Measurements from ENCODE around the gene FRMPD1.
"Not testable (repeated sequence)": the region's sequence is repeated elsewhere in the genome, so short reads cannot be mapped to it uniquely, and the experiment has no call there.

Gene FRMPD1

DNA sequence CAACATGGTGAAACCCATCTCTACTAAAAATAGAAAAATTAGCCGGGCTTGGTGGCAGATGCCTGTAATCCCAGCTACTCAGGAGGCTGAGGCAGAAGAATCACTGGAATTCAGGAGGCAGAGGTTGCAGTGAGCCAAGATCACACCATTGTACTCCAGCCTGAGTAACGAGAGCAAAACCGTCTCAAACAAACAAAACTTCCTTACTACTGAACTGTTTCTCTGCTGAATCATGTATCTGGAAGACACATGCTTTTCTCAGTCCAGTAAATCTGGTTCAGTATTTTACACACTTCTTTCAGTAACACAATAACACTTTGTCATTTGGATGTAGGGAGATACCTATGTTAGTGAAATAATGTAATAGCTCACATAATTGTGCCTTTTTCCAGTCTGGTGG, 110.8 kb downstream of the FRMPD1 start:
- DNase-seq (ENCODE audit: insufficient read length) (no peak), FAIRE-seq (no peak)
- TF ChIP-seq TAF1 (IDR thresholded peaks at IDR 0.05; ENCODE audit: borderline replicate concordance, low read depth, low read length): no peak
- no peak for TF ChIP-seq POLR2A (IDR thresholded peaks at IDR 0.05; ENCODE audit: low read depth, low read length)

DNA sequence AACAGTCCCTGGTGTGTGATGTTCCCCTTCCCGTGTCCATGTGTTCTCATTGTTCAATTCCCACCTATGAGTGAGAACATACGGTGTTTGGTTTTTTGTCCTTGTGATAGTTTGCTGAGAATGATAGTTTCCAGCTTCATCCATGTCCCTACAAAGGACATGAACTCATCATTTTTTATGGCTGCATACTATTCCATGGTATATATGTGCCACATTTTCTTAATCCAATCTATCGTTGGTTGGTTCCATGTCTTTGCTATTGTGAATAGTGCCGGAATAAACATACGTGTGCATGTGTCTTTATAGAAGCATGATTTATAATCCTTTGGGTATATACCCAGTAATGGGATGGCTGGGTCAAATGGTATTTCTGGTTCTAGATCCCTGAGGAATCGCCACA, 114.5 kb downstream of the FRMPD1 start:
- FAIRE-seq; DNase-seq (ENCODE audit: insufficient read length): not testable (repeated sequence)

DNA sequence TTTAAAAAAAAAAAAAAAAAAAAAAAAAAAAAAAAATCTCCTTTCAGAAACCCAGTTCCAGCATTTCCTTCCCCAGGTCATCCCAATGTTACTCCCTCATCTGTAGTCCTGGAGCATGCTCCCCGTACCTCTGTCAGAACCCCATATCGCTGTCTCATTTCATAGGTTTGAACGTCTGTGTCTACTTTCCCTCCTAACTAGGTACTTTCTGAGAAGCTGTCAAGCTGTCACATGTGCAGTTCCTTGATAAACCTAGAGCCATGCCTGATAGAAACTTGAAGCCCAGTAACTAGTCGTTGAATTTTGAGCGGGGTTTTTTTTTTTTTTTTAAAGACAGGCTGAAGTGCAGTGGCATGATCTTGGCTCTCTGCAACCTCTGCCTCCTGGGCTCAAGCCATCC, 118.6 kb downstream of the FRMPD1 start:
- DNase-seq (ENCODE audit: insufficient read length) (no peak), FAIRE-seq (no peak)
- TF ChIP-seq POLR2AphosphoS5 (IDR thresholded peaks at IDR 0.05; ENCODE audit: low read depth, low read length): no peak
- TF ChIP-seq POLR2A (IDR thresholded peaks at IDR 0.05; ENCODE audit: low read depth, low read length): no peak
- TF ChIP-seq TAF1 (IDR thresholded peaks at IDR 0.05; ENCODE audit: borderline replicate concordance, low read depth, low read length): no peak

DNA sequence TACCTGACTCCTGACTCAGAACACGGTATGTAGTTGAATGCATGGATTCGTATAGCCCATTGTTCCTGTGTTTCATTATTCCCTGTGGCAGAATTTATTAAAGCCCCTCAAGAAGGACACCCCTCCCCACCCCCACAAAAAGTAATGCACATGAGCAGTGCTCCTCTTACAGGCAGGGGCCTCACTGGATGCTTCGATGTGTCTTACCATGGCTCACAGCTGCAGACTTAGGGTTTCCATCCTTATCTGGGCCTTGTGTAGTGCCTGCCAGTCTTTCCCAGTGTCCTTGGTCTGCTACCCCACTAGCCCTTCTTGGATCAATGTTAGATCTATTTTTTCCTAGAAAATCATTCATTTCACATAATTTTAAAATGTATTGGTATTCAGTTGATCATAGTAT, 119.2 kb downstream of the FRMPD1 start:
- TF ChIP-seq POLR2A (IDR thresholded peaks at IDR 0.05; ENCODE audit: low read depth, low read length) (no peak), TAF1 (IDR thresholded peaks at IDR 0.05; ENCODE audit: borderline replicate concordance, low read depth, low read length) (no peak), POLR2AphosphoS5 (IDR thresholded peaks at IDR 0.05; ENCODE audit: low read depth, low read length) (no peak)
- DNase-seq (ENCODE audit: insufficient read length) (no peak), FAIRE-seq (no peak)

- FAIRE-seq: no peak
- TF ChIP-seq POLR2A (IDR thresholded peaks at IDR 0.05; ENCODE audit: low read depth, low read length) (peak; percentile 33; the same call in 1 of the 2 replicates), POLR2AphosphoS5 (IDR thresholded peaks at IDR 0.05; ENCODE audit: low read depth, low read length) (peak; percentile 42; the same call in 1 of the 2 replicates), TAF1 (IDR thresholded peaks at IDR 0.05; ENCODE audit: borderline replicate concordance, low read depth, low read length) (no peak)
- DNase-seq (ENCODE audit: insufficient read length): no peak
Observed at GRCh38 chr9:37775216-37775919, 124.6 kb downstream of the FRMPD1 start.

GRCh38 chr9:37776328-37776727, 125.6 kb downstream of the FRMPD1 start:
- no peak for DNase-seq (ENCODE audit: insufficient read length)
- no peak for FAIRE-seq
- TF ChIP-seq POLR2AphosphoS5 (IDR thresholded peaks at IDR 0.05; ENCODE audit: low read depth, low read length): no peak

- no peak for DNase-seq (ENCODE audit: insufficient read length)
- no peak for FAIRE-seq
- no peak for TF ChIP-seq POLR2AphosphoS5 (IDR thresholded peaks at IDR 0.05; ENCODE audit: low read depth, low read length)
- TF ChIP-seq POLR2A (IDR thresholded peaks at IDR 0.05; ENCODE audit: low read depth, low read length): no peak
- no peak for TF ChIP-seq TAF1 (IDR thresholded peaks at IDR 0.05; ENCODE audit: borderline replicate concordance, low read depth, low read length)
Observed at GRCh38 chr9:37778534-37778933, 127.8 kb downstream of the FRMPD1 start.

- DNase-seq (ENCODE audit: insufficient read length): no peak
- no peak for FAIRE-seq
Observed at GRCh38 chr9:37784291-37784615, 133.5 kb downstream of the FRMPD1 start.

GRCh38 chr9:37784616-37785483, 134.1 kb downstream of the FRMPD1 start, which contains the start of gene EXOSC3:
Gene EXOSC3, minus strand, starts transcription at chr9:37785064. Its CDS starts 20 bp downstream, at chr9:37785044.
- DNase-seq (ENCODE audit: insufficient read length) (peak; percentile 70), FAIRE-seq (peak; percentile 98)
- TF ChIP-seq TAF1 (IDR thresholded peaks at IDR 0.05; ENCODE audit: borderline replicate concordance, low read depth, low read length): peak; percentile 88
- TF ChIP-seq POLR2AphosphoS5 (IDR thresholded peaks at IDR 0.05; ENCODE audit: low read depth, low read length): peak; percentile 97
- TF ChIP-seq POLR2A (IDR thresholded peaks at IDR 0.05; ENCODE audit: low read depth, low read length): peak; percentile 98

More at GRCh38 chr9:37784291-37784615, 133.5 kb downstream of the FRMPD1 start:
- no peak for TF ChIP-seq POLR2A (IDR thresholded peaks at IDR 0.05; ENCODE audit: low read depth, low read length)
- TF ChIP-seq TAF1 (IDR thresholded peaks at IDR 0.05; ENCODE audit: borderline replicate concordance, low read depth, low read length): no peak
- TF ChIP-seq POLR2AphosphoS5 (IDR thresholded peaks at IDR 0.05; ENCODE audit: low read depth, low read length): no peak

DNA sequence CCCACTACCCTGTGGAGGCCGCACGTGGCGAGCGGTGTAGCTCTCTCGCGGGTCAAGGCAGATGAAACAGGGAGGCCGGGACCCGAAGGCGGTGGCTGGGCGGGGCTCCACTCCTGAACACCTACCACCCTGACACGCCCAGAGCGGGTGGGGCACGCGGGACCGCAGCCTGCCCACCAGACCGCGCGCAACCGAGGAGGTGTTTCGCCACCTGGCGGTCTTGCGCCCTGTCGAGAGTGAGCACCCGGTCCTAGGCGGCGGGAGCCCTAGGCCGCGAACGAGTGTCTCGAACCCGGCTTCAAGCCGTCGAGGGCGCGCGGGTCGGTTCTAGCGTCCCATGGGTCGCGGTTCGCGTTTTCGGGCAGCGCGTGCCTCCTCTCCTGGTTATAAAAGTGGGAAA, 136.3 kb downstream of the FRMPD1 start:
- FAIRE-seq (no peak), DNase-seq (ENCODE audit: insufficient read length) (no peak)
- TF ChIP-seq POLR2AphosphoS5 (IDR thresholded peaks at IDR 0.05; ENCODE audit: low read depth, low read length): no peak
- no peak for TF ChIP-seq POLR2A (IDR thresholded peaks at IDR 0.05; ENCODE audit: low read depth, low read length)
- TF ChIP-seq TAF1 (IDR thresholded peaks at IDR 0.05; ENCODE audit: borderline replicate concordance, low read depth, low read length): no peak

DNA sequence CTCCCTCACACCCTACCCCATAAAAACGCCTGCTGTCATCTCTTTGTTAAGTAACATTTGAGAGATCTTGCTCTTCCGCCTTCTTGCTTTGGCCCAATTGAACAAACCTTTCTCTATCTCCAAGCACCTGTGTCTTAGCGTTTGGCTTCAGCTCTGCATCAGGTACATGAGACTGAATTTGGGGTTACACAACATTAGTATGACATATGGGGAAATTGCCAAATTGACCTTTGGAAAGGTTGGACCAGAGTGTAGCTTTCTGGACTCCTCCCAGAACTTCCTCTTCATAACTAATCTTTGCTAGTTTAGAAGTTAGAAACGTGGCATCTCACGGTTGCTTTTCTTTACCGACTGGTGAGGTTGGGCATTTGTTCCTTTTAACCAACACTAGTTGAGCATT, 137.6 kb downstream of the FRMPD1 start:
- DNase-seq (ENCODE audit: insufficient read length) (no peak), FAIRE-seq (no peak)
- TF ChIP-seq POLR2AphosphoS5 (IDR thresholded peaks at IDR 0.05; ENCODE audit: low read depth, low read length) (no peak), TAF1 (IDR thresholded peaks at IDR 0.05; ENCODE audit: borderline replicate concordance, low read depth, low read length) (no peak), POLR2A (IDR thresholded peaks at IDR 0.05; ENCODE audit: low read depth, low read length) (no peak)

DNA sequence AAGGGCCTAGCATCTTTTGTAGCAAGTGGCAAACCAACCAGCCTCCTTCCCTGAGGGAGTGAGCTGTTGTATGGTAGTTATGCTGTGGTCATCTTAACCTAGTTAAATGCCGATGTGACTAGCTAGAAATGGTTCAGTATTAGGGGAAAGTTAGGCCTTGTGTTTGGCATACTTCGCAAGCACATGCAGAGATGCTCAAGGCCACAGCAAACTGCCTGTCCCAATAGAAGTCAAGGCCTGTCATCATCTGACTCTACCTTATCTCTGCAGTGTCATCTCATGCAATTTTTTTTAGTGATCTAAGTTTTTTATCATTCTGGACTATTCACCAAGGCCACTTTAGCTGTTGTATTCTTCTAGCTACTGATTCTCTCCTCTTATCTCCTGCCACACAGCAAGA, 139.3 kb downstream of the FRMPD1 start:
- DNase-seq (ENCODE audit: insufficient read length) (no peak), FAIRE-seq (no peak)
- TF ChIP-seq POLR2AphosphoS5 (IDR thresholded peaks at IDR 0.05; ENCODE audit: low read depth, low read length) (no peak), TAF1 (IDR thresholded peaks at IDR 0.05; ENCODE audit: borderline replicate concordance, low read depth, low read length) (no peak), POLR2A (IDR thresholded peaks at IDR 0.05; ENCODE audit: low read depth, low read length) (no peak)

Data from GM12892 (cell line).